Prostate gland (tissue), 2 donors: ENCODE data around the gene CALHM2. TPM values are rescaled to one million over a fixed set of nuclear protein-coding genes. Genes with fewer than 3 reads are reported as not detected.
"Not testable (repeated sequence)": the region's sequence is repeated elsewhere in the genome, so short reads cannot be mapped to it uniquely, and the experiment has no call there.

Source experiments
- DNase-seq: peaks from one replicate; pipeline ENCODE4 v3.0.0-alpha.2; 2019; ENCODE audit warnings: low spot score
- H3K27ac ChIP-seq, 2 donors: fragments of 200-600 bp; sonication (generic); 2 replicates each; pipeline ENCODE4 v1.5.1; 2017 to 2019
- H3K27me3 ChIP-seq: fragments of 200-600 bp; sonication (generic); replicated peaks from 2 replicates; pipeline ENCODE4 v1.5.1; 2019; ENCODE audit not compliant: insufficient read depth
- H3K36me3 ChIP-seq, 2 donors: fragments of 200-600 bp; sonication (generic); 1 replicate in 1 of 2; 2 replicates in 1 of 2; pipeline versions ENCODE4 v1.5.1 to v1.8.1; 2017 to 2019
- H3K4me1 ChIP-seq: fragments of 200-600 bp; sonication (generic); replicated peaks from 2 replicates; pipeline ENCODE4 v1.5.1; 2019
- H3K4me3 ChIP-seq, 2 donors: fragments of 200-600 bp; sonication (generic); 2 replicates each; pipeline ENCODE4 v1.5.1; 2017 to 2019
- H3K9me3 ChIP-seq: fragments of 200-600 bp; sonication (generic); 2 replicates; pipeline ENCODE4 v1.5.1; 2017
- POLR2A ChIP-seq: fragments of 450-650 bp; IDR thresholded peaks from one replicate; pipeline ENCODE4 v1.6.1; 2016; ENCODE audit warnings: antibody characterized with exemption, mild to moderate bottlenecking
- POLR2AphosphoS5 ChIP-seq: sonication (generic); formaldehyde crosslinking; IDR thresholded peaks from one replicate; pipeline ENCODE4 v1.6.1; 2017; ENCODE audit warnings: antibody characterized with exemption
- WGBS: methylation state at CpG from one replicate; pipeline ENCODE4 v1.1.5; 2018; 5-methylcytosine and 5-hydroxymethylcytosine counted together
- intact Hi-C: fragments of 100-400 bp; cut with DNase I; formaldehyde crosslinking; loops from one replicate; pipeline ENCODE4 v1.14.2; 2022
- total RNA-seq, 2 donors: library from RNA; depleted of rRNA; stranded (reverse); fragments of >200 nt; gene quantifications; one replicate each; pipeline ENCODE4 v1.1.0, GENCODE V29; 2016
- TF ChIP-seq, protein P1 (sequence below), 4 experiments: fragments of 200-600 bp in 2 of 4; fragments of 450-650 bp in 2 of 4; sonication (generic) in 2 of 4; IDR thresholded peaks; 1 replicate in 3 of 4; 2 replicates in 1 of 4; pipeline ENCODE4 v1.5.1; 2016 to 2019; ENCODE audit warnings: antibody characterized with exemption in 4 of 4, mild to moderate bottlenecking in 2 of 4, moderate library complexity in 2 of 4

CALHM2 gene
- total RNA-seq, 2 donors from 2014 or later = 11.7 to 82.8 TPM

GRCh38 chr10:103493362-103493915 lies 41.3 kb upstream of the CALHM2 start, which contains the start of gene NEURL1:
Gene NEURL1, plus strand, starts transcription at chr10:103493705. Its CDS starts 683 bp downstream, at chr10:103494388.
- peak within 1 kb of the TSS; percentile 38 to 49 for H3K4me3 ChIP-seq
- no peak within 1 kb of the TSS for H3K27ac ChIP-seq
- no peaks in the 10 kb centered on the region for H3K4me1 ChIP-seq
- no peaks in the 10 kb centered on the region for H3K36me3 ChIP-seq
- intact Hi-C loops = no loop called here
- H3K27me3 ChIP-seq = peaks cover 9% of the 10 kb centered on the region
- no peaks in the 10 kb centered on the region for H3K9me3 ChIP-seq
- TF ChIP-seq POLR2A (no peak), POLR2AphosphoS5 (no peak)
- WGBS = 6% methylated on average over 28 of the region's 65 CpGs
- DNase-seq = no peak

DNA sequence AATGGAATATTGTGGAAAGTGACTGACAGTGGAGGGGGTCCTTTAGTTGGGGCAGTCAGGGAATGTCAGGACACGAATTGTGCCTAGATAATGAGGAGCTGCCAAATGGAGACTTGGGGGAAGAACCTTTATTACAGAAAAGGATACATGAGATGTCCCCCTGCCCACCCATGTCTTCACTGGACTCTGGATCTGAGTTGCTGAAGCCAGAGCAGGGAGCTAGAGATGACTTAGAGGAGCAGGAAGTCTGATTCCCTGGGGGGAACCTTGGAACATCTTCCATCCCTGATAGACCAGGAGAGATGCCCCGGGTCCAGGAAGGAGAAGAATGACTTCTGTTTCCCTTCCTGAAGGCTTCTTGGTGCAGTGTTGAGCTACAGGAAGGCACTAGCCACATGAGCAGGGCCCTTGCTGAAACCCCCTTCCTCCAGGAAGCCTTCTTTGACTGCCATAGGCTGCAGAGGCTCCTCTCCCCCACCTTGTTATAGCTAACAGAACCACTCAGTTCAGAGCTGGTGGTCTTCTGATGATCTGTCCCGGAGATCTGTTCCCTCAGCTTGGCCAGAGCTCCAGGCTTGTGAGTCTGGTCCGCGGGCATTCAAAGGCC lies 40.6 kb upstream of the CALHM2 start:
- no peak for TF ChIP-seq POLR2A
- no peak for TF ChIP-seq POLR2AphosphoS5
- TF ChIP-seq, protein P1, sequence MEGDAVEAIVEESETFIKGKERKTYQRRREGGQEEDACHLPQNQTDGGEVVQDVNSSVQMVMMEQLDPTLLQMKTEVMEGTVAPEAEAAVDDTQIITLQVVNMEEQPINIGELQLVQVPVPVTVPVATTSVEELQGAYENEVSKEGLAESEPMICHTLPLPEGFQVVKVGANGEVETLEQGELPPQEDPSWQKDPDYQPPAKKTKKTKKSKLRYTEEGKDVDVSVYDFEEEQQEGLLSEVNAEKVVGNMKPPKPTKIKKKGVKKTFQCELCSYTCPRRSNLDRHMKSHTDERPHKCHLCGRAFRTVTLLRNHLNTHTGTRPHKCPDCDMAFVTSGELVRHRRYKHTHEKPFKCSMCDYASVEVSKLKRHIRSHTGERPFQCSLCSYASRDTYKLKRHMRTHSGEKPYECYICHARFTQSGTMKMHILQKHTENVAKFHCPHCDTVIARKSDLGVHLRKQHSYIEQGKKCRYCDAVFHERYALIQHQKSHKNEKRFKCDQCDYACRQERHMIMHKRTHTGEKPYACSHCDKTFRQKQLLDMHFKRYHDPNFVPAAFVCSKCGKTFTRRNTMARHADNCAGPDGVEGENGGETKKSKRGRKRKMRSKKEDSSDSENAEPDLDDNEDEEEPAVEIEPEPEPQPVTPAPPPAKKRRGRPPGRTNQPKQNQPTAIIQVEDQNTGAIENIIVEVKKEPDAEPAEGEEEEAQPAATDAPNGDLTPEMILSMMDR (IDR thresholded peaks at IDR 0.05) = no peak
- H3K36me3 ChIP-seq = no peaks in the 10 kb centered on the region
- intact Hi-C loops = no loop called here
- H3K27me3 ChIP-seq = peaks cover 9% of the 10 kb centered on the region
- no peak overlapping the region for H3K27ac ChIP-seq
- no peak for DNase-seq
- WGBS = 91% methylated on average over 5 of the region's 5 CpGs
- no peaks in the 10 kb centered on the region for H3K4me1 ChIP-seq
- no peaks in the 10 kb centered on the region for H3K9me3 ChIP-seq
- no peak overlapping the region for H3K4me3 ChIP-seq

DNA sequence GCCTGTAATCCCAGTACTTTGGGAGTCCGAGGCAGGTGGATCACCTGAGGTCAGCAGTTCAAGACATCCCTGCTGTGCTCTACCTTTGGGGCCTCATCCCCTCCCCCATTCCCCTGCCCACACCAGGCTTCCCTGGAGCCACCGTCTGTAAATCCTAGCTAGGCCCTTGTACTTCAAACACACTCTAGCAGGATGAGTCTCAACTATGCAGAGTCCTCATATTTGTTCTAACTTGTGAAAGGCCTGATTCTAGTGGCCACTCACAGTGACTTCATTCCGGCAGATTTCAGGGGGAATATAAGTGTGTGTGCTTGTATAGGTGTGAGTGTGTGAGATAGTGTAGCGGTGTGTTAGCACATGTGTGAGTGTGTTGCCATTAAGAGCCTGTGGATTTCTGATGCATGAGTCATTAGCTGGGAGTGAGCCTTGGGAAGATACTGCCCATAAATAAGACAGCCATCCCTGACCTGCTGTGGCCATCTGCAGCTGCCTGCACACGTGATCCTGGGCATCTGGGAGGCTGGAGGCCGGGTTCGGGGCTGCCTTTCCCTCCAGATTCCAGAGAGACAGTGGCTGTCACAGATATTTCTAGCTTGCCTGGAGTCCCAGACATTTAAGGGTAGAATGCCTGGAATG lies 39.7 kb upstream of the CALHM2 start:
- WGBS = 67% methylated on average over 7 of the region's 7 CpGs
- DNase-seq = no peak
- H3K27ac ChIP-seq = no peak overlapping the region
- TF ChIP-seq POLR2A (no peak), POLR2AphosphoS5 (no peak)
- TF ChIP-seq, protein P1 (IDR thresholded peaks at IDR 0.05) = no peak
- no peaks in the 10 kb centered on the region for H3K36me3 ChIP-seq
- peaks cover 9% of the 10 kb centered on the region for H3K27me3 ChIP-seq
- intact Hi-C loops = no loop called here
- H3K9me3 ChIP-seq = no peaks in the 10 kb centered on the region
- H3K4me3 ChIP-seq = no peak overlapping the region
- no peaks in the 10 kb centered on the region for H3K4me1 ChIP-seq

- Histone ChIP-seq H3K9me3 (no peaks in the 10 kb centered on the region), H3K27me3 (peaks cover 9% of the 10 kb centered on the region), H3K27ac (no peak overlapping the region), H3K36me3 (no peaks in the 10 kb centered on the region), H3K4me3 (no peak overlapping the region), H3K4me1 (no peaks in the 10 kb centered on the region)
- 92% methylated on average over 1 of the region's 1 CpG for WGBS
- TF ChIP-seq, protein P1 (IDR thresholded peaks at IDR 0.05) = no peak
- TF ChIP-seq POLR2AphosphoS5 = no peak
- TF ChIP-seq POLR2A = no peak
- intact Hi-C loops = no loop called here
- no peak for DNase-seq
Observed at GRCh38 chr10:103490986-103491314, 38.8 kb upstream of the CALHM2 start.

DNA sequence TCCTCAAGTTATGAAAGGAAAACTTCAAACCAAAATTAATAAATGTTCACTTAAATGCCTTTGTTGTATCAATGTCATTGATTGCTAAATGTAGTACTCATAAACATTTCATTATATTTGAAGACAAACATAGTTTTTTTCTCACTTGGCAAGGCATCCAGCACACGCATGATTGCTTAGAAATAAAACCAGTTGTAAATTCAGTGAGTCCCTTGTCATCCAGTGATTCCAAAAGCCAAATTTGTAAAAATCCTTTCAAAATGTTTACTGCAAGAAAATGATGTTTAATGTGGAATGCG lies 35.2 kb upstream of the CALHM2 start:
- H3K27ac ChIP-seq = no peak overlapping the region
- intact Hi-C loops = no loop called here

DNA sequence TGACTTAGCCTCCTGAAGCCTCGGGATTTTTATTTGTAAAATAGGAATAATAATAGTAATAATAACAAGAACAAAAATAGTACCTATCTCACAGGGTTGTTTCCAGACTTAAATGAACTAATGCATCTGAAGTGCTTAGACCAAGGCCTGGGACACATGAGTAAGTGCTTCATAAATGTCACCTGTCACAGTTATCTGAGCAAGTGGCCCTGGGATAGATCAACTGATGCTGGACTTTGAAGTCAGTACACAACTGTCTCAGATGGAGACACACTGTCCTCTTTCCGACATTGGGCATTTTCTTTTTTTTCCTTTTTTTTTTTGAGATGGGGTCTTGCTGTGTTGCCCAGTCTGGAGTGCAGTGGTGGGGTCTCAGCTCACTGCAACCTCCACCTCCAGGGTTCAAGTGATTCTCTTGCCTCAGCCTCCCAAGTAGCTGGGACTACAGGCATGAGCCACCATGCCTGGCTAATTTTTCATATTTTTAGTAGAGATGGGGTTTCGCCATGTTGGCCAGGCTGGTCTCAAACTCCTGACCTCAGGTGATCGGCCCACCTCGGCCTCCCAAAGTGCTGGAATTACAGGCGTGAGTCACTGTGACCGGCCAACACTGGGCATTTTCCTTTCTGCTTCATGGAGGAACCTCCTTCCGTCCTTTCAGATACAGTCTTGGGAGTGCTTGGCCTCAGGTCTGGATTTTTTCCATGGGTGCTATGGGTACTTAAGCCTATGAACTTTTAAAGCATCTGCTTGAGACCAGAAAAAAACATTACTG lies 34.7 kb upstream of the CALHM2 start:
- H3K4me1 ChIP-seq, H3K27me3 ChIP-seq, intact Hi-C loops, H3K27ac ChIP-seq, H3K36me3 ChIP-seq, DNase-seq, H3K4me3 ChIP-seq, H3K9me3 ChIP-seq: not testable (repeated sequence)
- 67% methylated on average over 8 of the region's 8 CpGs for WGBS

More for the DNA sequence above, 35.2 kb upstream of the CALHM2 start:
- Histone ChIP-seq H3K9me3 (no peaks in the 10 kb centered on the region), H3K4me3 (no peak overlapping the region), H3K36me3 (no peaks in the 10 kb centered on the region), H3K4me1 (no peaks in the 10 kb centered on the region), H3K27me3 (no peaks in the 10 kb centered on the region)
- TF ChIP-seq POLR2A (no peak), POLR2AphosphoS5 (peak; percentile 59)
- DNase-seq = no peak
- 25% methylated on average over 2 of the region's 2 CpGs for WGBS
